ENCODE measurements around the gene GPATCH1.

GPATCH1 gene

DNA sequence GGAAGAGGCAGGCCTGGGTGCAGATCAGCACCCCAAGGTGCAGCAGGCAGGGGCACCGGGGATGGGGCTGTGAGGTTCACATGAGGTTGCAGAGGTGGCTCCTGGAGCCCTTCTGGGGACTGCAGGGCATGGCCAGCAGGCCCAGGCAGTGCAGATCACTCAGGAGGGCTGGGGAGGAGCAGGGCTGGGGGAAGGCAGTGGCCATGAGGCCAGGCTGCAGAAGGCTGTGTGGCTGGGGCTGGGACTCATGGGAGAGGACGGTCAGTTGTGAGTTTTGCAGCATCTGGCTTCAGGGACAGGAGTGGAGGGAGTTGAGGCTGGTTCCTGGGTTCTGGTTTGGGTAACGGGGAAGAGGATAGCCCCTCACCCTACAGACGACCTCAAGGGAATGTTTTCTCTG lies 58.2 kb downstream of the GPATCH1 start:
- Histone ChIP-seq H3K36me3 (ENCODE audit: control insufficient read depth in 2 of 2, insufficient read depth in 1 of 2, low read length in 2 of 2) (no peaks in the 10 kb centered on the region; a peak in 1 of 3 replicates), H3K4me3 (ENCODE audit: low read depth, low read length) (no peak overlapping the region), H3K27ac (ENCODE audit: extremely low read depth, low read depth, low read length) (no peak overlapping the region), H3K4me1 (ENCODE audit: control insufficient read depth, insufficient read depth, low read length) (peaks cover 3% of the 10 kb centered on the region; the same call in 1 of the 2 replicates), H3K9me3 (ENCODE audit: control insufficient read depth, insufficient read depth, low read depth, low read length) (no peaks in the 10 kb centered on the region)
- POLR2A ChIA-PET, result no interaction called here
- TF ChIP-seq ZNF266 (tag by site-specific recombination; IDR thresholded peaks at IDR 0.05; ENCODE audit: low read depth), result no peak
- TF ChIP-seq, protein P1, sequence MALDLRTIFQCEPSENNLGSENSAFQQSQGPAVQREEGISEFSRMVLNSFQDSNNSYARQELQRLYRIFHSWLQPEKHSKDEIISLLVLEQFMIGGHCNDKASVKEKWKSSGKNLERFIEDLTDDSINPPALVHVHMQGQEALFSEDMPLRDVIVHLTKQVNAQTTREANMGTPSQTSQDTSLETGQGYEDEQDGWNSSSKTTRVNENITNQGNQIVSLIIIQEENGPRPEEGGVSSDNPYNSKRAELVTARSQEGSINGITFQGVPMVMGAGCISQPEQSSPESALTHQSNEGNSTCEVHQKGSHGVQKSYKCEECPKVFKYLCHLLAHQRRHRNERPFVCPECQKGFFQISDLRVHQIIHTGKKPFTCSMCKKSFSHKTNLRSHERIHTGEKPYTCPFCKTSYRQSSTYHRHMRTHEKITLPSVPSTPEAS (tag by site-specific recombination; IDR thresholded peaks at IDR 0.05), result no peak
- 0 out of 2 replicates have a peak, but pooled peaks have one; percentile 17 for TF ChIP-seq ZNF600 (tag by site-specific recombination; IDR thresholded peaks at IDR 0.05)
- no peak for TF ChIP-seq ZNF48 (tag by site-specific recombination; IDR thresholded peaks at IDR 0.05)
- TF ChIP-seq KLF16 (tag by site-specific recombination; IDR thresholded peaks at IDR 0.05), result no peak
- peak; percentile 36; the same call in 1 of the 2 replicates for TF ChIP-seq ZBTB20 (tag by site-specific recombination; IDR thresholded peaks at IDR 0.05)
- no peak for TF ChIP-seq ZNF548 (tag by site-specific recombination; IDR thresholded peaks at IDR 0.05)
- TF ChIP-seq ZNF404 (tag by site-specific recombination; IDR thresholded peaks at IDR 0.05), result no peak
- TF ChIP-seq, protein P2, sequence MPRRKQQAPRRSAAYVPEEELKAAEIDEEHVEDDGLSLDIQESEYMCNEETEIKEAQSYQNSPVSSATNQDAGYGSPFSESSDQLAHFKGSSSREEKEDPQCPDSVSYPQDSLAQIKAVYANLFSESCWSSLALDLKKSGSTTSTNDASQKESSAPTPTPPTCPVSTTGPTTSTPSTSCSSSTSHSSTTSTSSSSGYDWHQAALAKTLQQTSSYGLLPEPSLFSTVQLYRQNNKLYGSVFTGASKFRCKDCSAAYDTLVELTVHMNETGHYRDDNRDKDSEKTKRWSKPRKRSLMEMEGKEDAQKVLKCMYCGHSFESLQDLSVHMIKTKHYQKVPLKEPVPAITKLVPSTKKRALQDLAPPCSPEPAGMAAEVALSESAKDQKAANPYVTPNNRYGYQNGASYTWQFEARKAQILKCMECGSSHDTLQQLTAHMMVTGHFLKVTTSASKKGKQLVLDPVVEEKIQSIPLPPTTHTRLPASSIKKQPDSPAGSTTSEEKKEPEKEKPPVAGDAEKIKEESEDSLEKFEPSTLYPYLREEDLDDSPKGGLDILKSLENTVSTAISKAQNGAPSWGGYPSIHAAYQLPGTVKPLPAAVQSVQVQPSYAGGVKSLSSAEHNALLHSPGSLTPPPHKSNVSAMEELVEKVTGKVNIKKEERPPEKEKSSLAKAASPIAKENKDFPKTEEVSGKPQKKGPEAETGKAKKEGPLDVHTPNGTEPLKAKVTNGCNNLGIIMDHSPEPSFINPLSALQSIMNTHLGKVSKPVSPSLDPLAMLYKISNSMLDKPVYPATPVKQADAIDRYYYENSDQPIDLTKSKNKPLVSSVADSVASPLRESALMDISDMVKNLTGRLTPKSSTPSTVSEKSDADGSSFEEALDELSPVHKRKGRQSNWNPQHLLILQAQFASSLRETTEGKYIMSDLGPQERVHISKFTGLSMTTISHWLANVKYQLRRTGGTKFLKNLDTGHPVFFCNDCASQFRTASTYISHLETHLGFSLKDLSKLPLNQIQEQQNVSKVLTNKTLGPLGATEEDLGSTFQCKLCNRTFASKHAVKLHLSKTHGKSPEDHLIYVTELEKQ (tag by site-specific recombination; IDR thresholded peaks at IDR 0.05; ENCODE audit: borderline replicate concordance), result no peak
- TF ChIP-seq ZNF274 (IDR thresholded peaks at IDR 0.05; ENCODE audit: low read length), result no peak
- no peak for TF ChIP-seq ZNF274 (tag by site-specific recombination; IDR thresholded peaks at IDR 0.05; ENCODE audit: borderline replicate concordance)
- no peak for TF ChIP-seq SCRT2 (tag by site-specific recombination; IDR thresholded peaks at IDR 0.05)
- no peak for TF ChIP-seq ZNF350 (tag by site-specific recombination; IDR thresholded peaks at IDR 0.05)
- TF ChIP-seq ZNF768 (tag by site-specific recombination; IDR thresholded peaks at IDR 0.05), result no peak
- no peak for TF ChIP-seq SP7 (tag by site-specific recombination; IDR thresholded peaks at IDR 0.05)
- CTCF ChIA-PET, result interaction anchor here (0.6 to 7.4 kb wide), 4 partner anchors 13 to 173 kb away, joined by 3 to 91 read pairs (median 15); no protein-coding TSS in a partner anchor

DNA sequence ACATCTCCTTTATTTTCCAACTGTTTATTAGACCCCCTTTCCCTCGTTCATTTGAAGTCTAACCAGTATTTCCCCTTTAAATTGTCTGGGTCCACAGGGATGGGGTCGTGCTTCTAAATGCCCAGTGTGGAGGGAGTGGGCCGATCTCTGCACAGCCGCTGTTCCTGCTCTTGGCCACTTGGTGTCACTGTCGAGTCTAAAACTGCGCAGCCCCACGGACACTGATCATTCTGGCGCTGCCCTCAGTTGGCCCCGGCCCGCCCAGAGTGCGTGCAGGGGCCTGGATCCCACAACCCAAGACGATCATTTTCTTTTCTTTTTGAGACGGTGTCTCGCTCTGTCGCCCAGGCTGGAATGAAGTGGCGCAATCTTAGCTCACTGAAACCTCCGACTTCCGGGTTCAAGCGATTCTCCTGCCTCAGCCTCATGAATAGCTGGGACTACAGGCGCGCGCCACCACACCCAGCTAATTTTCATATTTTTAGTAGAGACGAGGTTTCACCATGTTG lies 63.0 kb downstream of the GPATCH1 start:
- ChIA-PET CTCF (interaction anchor here (0.6 to 6.3 kb wide), 44 partner anchors 8 to 1835 kb away, joined by 3 to 152 read pairs (median 4); partner anchors contain the start of gene WDR88), POLR2A (interaction anchor here (1.0 to 2.6 kb wide), 2 partner anchors 18 to 33 kb away, joined by 4 to 12 read pairs; no protein-coding TSS in a partner anchor)
- Histone ChIP-seq H3K36me3 (ENCODE audit: control insufficient read depth in 2 of 2, insufficient read depth in 1 of 2, low read length in 2 of 2) (no peaks in the 10 kb centered on the region; a peak in 1 of 3 replicates), H3K9me3 (ENCODE audit: control insufficient read depth, insufficient read depth, low read depth, low read length) (no peaks in the 10 kb centered on the region; the same call in 1 of the 2 replicates), H3K27ac (ENCODE audit: extremely low read depth, low read depth, low read length) (no peak overlapping the region), H3K4me3 (ENCODE audit: low read depth, low read length) (no peak overlapping the region), H3K4me1 (ENCODE audit: control insufficient read depth, insufficient read depth, low read length) (peaks cover 3% of the 10 kb centered on the region; the same call in 1 of the 2 replicates)
- TF ChIP-seq PRDM1 (tag by site-specific recombination; IDR thresholded peaks at IDR 0.05) (no peak), ZNF792 (tag by site-specific recombination; IDR thresholded peaks at IDR 0.05) (no peak), ZNF555 (tag by site-specific recombination; conservative IDR thresholded peaks at IDR 0.05) (no peak), GLI2 (tag by site-specific recombination; IDR thresholded peaks at IDR 0.05; ENCODE audit: borderline replicate concordance, low read depth) (no peak), ZNF146 (tag by site-specific recombination; IDR thresholded peaks at IDR 0.05) (no peak), ZNF366 (tag by site-specific recombination; conservative IDR thresholded peaks at IDR 0.05) (no peak), RBAK (tag by site-specific recombination; IDR thresholded peaks at IDR 0.05) (no peak), ZNF23 (tag by site-specific recombination; IDR thresholded peaks at IDR 0.05; ENCODE audit: borderline replicate concordance) (no peak), YY1 (tag by site-specific recombination; IDR thresholded peaks at IDR 0.05) (no peak)
- TF ChIP-seq, protein P3, sequence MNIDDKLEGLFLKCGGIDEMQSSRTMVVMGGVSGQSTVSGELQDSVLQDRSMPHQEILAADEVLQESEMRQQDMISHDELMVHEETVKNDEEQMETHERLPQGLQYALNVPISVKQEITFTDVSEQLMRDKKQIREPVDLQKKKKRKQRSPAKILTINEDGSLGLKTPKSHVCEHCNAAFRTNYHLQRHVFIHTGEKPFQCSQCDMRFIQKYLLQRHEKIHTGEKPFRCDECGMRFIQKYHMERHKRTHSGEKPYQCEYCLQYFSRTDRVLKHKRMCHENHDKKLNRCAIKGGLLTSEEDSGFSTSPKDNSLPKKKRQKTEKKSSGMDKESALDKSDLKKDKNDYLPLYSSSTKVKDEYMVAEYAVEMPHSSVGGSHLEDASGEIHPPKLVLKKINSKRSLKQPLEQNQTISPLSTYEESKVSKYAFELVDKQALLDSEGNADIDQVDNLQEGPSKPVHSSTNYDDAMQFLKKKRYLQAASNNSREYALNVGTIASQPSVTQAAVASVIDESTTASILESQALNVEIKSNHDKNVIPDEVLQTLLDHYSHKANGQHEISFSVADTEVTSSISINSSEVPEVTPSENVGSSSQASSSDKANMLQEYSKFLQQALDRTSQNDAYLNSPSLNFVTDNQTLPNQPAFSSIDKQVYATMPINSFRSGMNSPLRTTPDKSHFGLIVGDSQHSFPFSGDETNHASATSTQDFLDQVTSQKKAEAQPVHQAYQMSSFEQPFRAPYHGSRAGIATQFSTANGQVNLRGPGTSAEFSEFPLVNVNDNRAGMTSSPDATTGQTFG (tag by site-specific recombination; IDR thresholded peaks at IDR 0.05; ENCODE audit: borderline replicate concordance), result no peak
- TF ChIP-seq, protein P1 (tag by site-specific recombination; IDR thresholded peaks at IDR 0.05), result peak; percentile 34
- TF ChIP-seq, protein P4, sequence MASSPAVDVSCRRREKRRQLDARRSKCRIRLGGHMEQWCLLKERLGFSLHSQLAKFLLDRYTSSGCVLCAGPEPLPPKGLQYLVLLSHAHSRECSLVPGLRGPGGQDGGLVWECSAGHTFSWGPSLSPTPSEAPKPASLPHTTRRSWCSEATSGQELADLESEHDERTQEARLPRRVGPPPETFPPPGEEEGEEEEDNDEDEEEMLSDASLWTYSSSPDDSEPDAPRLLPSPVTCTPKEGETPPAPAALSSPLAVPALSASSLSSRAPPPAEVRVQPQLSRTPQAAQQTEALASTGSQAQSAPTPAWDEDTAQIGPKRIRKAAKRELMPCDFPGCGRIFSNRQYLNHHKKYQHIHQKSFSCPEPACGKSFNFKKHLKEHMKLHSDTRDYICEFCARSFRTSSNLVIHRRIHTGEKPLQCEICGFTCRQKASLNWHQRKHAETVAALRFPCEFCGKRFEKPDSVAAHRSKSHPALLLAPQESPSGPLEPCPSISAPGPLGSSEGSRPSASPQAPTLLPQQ (tag by site-specific recombination; IDR thresholded peaks at IDR 0.05), result peak; percentile 99
